Hepatocyte (in vitro differentiated cells): ENCODE results near the gene THAP2. TPM values are rescaled to one million over a fixed set of nuclear protein-coding genes. Genes with fewer than 3 reads are reported as not detected.

Experiments
- DNase-seq: peaks from one replicate; pipeline ENCODE4 v3.0.0-alpha.2; 2016; ENCODE audit warnings: low spot score
- H2AFZ ChIP-seq: fragments of 200-600 bp; sonication (generic); 2 replicates; pipeline ENCODE4 v1.6.0; 2016; ENCODE audit warnings: antibody characterized with exemption, mild to moderate bottlenecking
- H3K27ac ChIP-seq: fragments of 200-600 bp; sonication (generic); 2 replicates; pipeline ENCODE4 v1.5.1; 2016; ENCODE audit warnings: mild to moderate bottlenecking
- H3K27me3 ChIP-seq: fragments of 200-600 bp; sonication (generic); 2 replicates; pipeline ENCODE4 v1.6.1; 2016
- H3K36me3 ChIP-seq: fragments of 200-600 bp; sonication (generic); replicated peaks from 2 replicates; pipeline ENCODE4 v1.5.1; 2016; ENCODE audit warnings: low read depth; ENCODE audit not compliant: insufficient read depth
- H3K4me1 ChIP-seq: fragments of 200-600 bp; sonication (generic); 2 replicates; pipeline ENCODE4 v1.5.1; 2016; ENCODE audit warnings: mild to moderate bottlenecking, moderate library complexity; ENCODE audit not compliant: insufficient read depth
- H3K4me2 ChIP-seq: fragments of 200-600 bp; sonication (generic); 2 replicates; pipeline ENCODE4 v1.6.0; 2016
- H3K4me3 ChIP-seq: fragments of 200-600 bp; sonication (generic); 2 replicates; pipeline ENCODE4 v1.5.1; 2016; ENCODE audit warnings: mild to moderate bottlenecking
- H3K79me2 ChIP-seq: fragments of 200-600 bp; sonication (generic); 2 replicates; pipeline ENCODE4 v1.6.0; 2017; ENCODE audit warnings: mild to moderate bottlenecking
- H3K9me2 ChIP-seq: fragments of 200-600 bp; sonication (generic); replicated peaks from 2 replicates; pipeline ENCODE4 v1.6.0; 2017; ENCODE audit warnings: mild to moderate bottlenecking; ENCODE audit not compliant: insufficient read depth
- H3K9me3 ChIP-seq: fragments of 200-600 bp; sonication (generic); 2 replicates; pipeline ENCODE4 v1.5.1; 2016; ENCODE audit warnings: low read depth, mild to moderate bottlenecking
- H4K20me1 ChIP-seq: fragments of 200-600 bp; sonication (generic); 2 replicates; pipeline ENCODE4 v1.6.0; 2016; ENCODE audit warnings: mild to moderate bottlenecking; ENCODE audit not compliant: insufficient read depth, poor library complexity, severe bottlenecking
- CTCF ChIP-seq: fragments of 200-600 bp; sonication (generic); IDR thresholded peaks from 2 replicates; pipeline ENCODE4 v1.5.1; 2016; ENCODE audit warnings: antibody characterized with exemption, mild to moderate bottlenecking; ENCODE audit not compliant: poor library complexity
- EZH2 ChIP-seq: fragments of 200-600 bp; sonication (generic); IDR thresholded peaks from 2 replicates; pipeline ENCODE4 v1.6.1; 2016; ENCODE audit warnings: antibody characterized with exemption, mild to moderate bottlenecking, borderline replicate concordance
- EZH2phosphoT487 ChIP-seq: fragments of 200-600 bp; sonication (generic); IDR thresholded peaks from one replicate; pipeline ENCODE4 v1.6.1; 2018; ENCODE audit warnings: antibody characterized with exemption, mild to moderate bottlenecking, low read depth, moderate library complexity; ENCODE audit not compliant: unreplicated experiment, severe bottlenecking
- WGBS: methylation state at CpG from one replicate; pipeline ENCODE4 v1.1.6; 2016; ENCODE audit warnings: low lambda C conversion rate; ENCODE audit errors: missing lambda C conversion rate; 5-methylcytosine and 5-hydroxymethylcytosine counted together
- polyA plus RNA-seq: library from polyadenylated mRNA; unstranded; fragments of >200 nt; fragmentation: Nextera tagmentation; extraction: Ambion mirVana; gene quantifications from 2 replicates; pipeline ENCODE4 v1.2.1, GENCODE V29; 2016
- total RNA-seq: library from RNA; depleted of rRNA; stranded (reverse); fragments of >200 nt; gene quantifications from 2 replicates; pipeline ENCODE4 v1.2.3, GENCODE V29; 2014

Gene THAP2
- total and polyA plus RNA-seq, 2 experiments from 2014 or later, result 6.1 TPM

- no peak for DNase-seq
- Histone ChIP-seq H3K27ac (peak overlapping the region; percentile 88), H3K4me3 (peak overlapping the region; percentile 42), H2AFZ (peak overlapping the region; percentile 64), H3K9me3 (no peaks in the 10 kb centered on the region), H3K9me2 (no peaks in the 10 kb centered on the region), H3K4me2 (peak overlapping the region; percentile 81), H3K36me3 (no peaks in the 10 kb centered on the region), H3K27me3 (no peaks in the 10 kb centered on the region), H3K79me2 (peaks cover 66% of the 10 kb centered on the region), H4K20me1 (peaks cover 32% of the 10 kb centered on the region), H3K4me1 (peaks cover 7% of the 10 kb centered on the region)
- no peak for TF ChIP-seq EZH2phosphoT487
- no peak for TF ChIP-seq EZH2
- TF ChIP-seq CTCF, result no peak
- WGBS, result 2% methylated on average over 20 of the region's 20 CpGs
These were observed 449 bp downstream of the THAP2 start for GRCh38 chr12:71664411-71665089.

- no peak for TF ChIP-seq CTCF
- TF ChIP-seq EZH2, result no peak
- TF ChIP-seq EZH2phosphoT487, result no peak
- Histone ChIP-seq H3K4me2 (peak overlapping the region; percentile 81), H3K4me1 (peaks cover 7% of the 10 kb centered on the region), H3K9me3 (no peaks in the 10 kb centered on the region), H3K4me3 (peak overlapping the region; percentile 42), H3K9me2 (no peaks in the 10 kb centered on the region), H3K79me2 (peaks cover 60% of the 10 kb centered on the region), H3K27me3 (no peaks in the 10 kb centered on the region), H3K36me3 (no peaks in the 10 kb centered on the region), H4K20me1 (peaks cover 27% of the 10 kb centered on the region), H2AFZ (peak overlapping the region; percentile 64), H3K27ac (peak overlapping the region; percentile 88)
- 15% methylated on average over 4 of the region's 4 CpGs for WGBS
- no peak for DNase-seq
These were observed 976 bp downstream of the THAP2 start for GRCh38 chr12:71665090-71665463.

GRCh38 chr12:71666259-71666658 is 2.2 kb downstream of the THAP2 start:
- no peak overlapping the region for H3K4me2 ChIP-seq
- 99% methylated on average over 5 of the region's 5 CpGs for WGBS
- H3K9me2 ChIP-seq, result no peaks in the 10 kb centered on the region
- H3K4me1 ChIP-seq, result peaks cover 7% of the 10 kb centered on the region
- H3K9me3 ChIP-seq, result no peaks in the 10 kb centered on the region
- TF ChIP-seq EZH2 (no peak), CTCF (no peak), EZH2phosphoT487 (no peak)
- H4K20me1 ChIP-seq, result peaks cover 15% of the 10 kb centered on the region
- H3K4me3 ChIP-seq, result no peak overlapping the region
- H3K27ac ChIP-seq, result no peak overlapping the region
- H3K27me3 ChIP-seq, result no peaks in the 10 kb centered on the region
- DNase-seq, result no peak
- peaks cover 48% of the 10 kb centered on the region for H3K79me2 ChIP-seq
- no peaks in the 10 kb centered on the region for H3K36me3 ChIP-seq
- H2AFZ ChIP-seq, result no peak overlapping the region

- H3K4me3 ChIP-seq, result no peak overlapping the region
- no peak for DNase-seq
- H3K27me3 ChIP-seq, result no peaks in the 10 kb centered on the region
- H4K20me1 ChIP-seq, result no peaks in the 10 kb centered on the region
- H3K9me2 ChIP-seq, result no peaks in the 10 kb centered on the region
- TF ChIP-seq CTCF (no peak), EZH2 (no peak), EZH2phosphoT487 (no peak)
- H3K9me3 ChIP-seq, result no peaks in the 10 kb centered on the region
- peak overlapping the region; percentile 44 for H3K27ac ChIP-seq
- H3K79me2 ChIP-seq, result peaks cover 14% of the 10 kb centered on the region
- H2AFZ ChIP-seq, result no peak overlapping the region
- no peaks in the 10 kb centered on the region for H3K36me3 ChIP-seq
- H3K4me2 ChIP-seq, result peak overlapping the region; percentile 45
- peaks cover 6% of the 10 kb centered on the region for H3K4me1 ChIP-seq
These were observed 7.2 kb downstream of the THAP2 start for GRCh38 chr12:71671311-71671710.
